ENCODE results near the gene CHPT1. TPM values are rescaled to one million over a fixed set of nuclear protein-coding genes. Genes with fewer than 3 reads are reported as not detected.

The CHPT1 gene
- total RNA-seq, 2 experiments from 2014 or later = 15.2 to 15.8 TPM

GRCh38 chr12:101719566-101719965 lies 22.1 kb downstream of the CHPT1 start:
- ATAC-seq (no peak), DNase-seq (no peak)
- no peak overlapping the region for H3K4me3 Mint-ChIP-seq
- H3K27ac Mint-ChIP-seq = no peak overlapping the region
- intact Hi-C loops (cut with micrococcal nuclease) = no loop called here
- CTCF ChIA-PET = interaction anchor here (0.9 kb wide), 1 partner anchor 32 kb away, joined by 3 read pairs; no protein-coding TSS in a partner anchor
- no peaks in the 10 kb centered on the region for H3K27me3 Mint-ChIP-seq
- TF ChIP-seq, protein P1, sequence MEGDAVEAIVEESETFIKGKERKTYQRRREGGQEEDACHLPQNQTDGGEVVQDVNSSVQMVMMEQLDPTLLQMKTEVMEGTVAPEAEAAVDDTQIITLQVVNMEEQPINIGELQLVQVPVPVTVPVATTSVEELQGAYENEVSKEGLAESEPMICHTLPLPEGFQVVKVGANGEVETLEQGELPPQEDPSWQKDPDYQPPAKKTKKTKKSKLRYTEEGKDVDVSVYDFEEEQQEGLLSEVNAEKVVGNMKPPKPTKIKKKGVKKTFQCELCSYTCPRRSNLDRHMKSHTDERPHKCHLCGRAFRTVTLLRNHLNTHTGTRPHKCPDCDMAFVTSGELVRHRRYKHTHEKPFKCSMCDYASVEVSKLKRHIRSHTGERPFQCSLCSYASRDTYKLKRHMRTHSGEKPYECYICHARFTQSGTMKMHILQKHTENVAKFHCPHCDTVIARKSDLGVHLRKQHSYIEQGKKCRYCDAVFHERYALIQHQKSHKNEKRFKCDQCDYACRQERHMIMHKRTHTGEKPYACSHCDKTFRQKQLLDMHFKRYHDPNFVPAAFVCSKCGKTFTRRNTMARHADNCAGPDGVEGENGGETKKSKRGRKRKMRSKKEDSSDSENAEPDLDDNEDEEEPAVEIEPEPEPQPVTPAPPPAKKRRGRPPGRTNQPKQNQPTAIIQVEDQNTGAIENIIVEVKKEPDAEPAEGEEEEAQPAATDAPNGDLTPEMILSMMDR (IDR thresholded peaks at IDR 0.05) = no peak
- H3K9me3 Mint-ChIP-seq = no peaks in the 10 kb centered on the region
- POLR2A ChIA-PET = interaction anchor here (0.8 kb wide), 1 partner anchor 11 kb away, joined by 3 read pairs; no protein-coding TSS in a partner anchor
- peaks cover 2% of the 10 kb centered on the region for H3K4me1 Mint-ChIP-seq (ENCODE audit: low read depth)
- no peaks in the 10 kb centered on the region for H3K36me3 Mint-ChIP-seq (ENCODE audit: low read depth)

GRCh38 chr12:101720118-101720517 lies 22.7 kb downstream of the CHPT1 start:
- H3K4me3 Mint-ChIP-seq = no peak overlapping the region
- intact Hi-C loops (cut with micrococcal nuclease) = no loop called here
- no peaks in the 10 kb centered on the region for H3K36me3 Mint-ChIP-seq (ENCODE audit: low read depth)
- ATAC-seq (no peak), DNase-seq (no peak)
- TF ChIP-seq, protein P1 (IDR thresholded peaks at IDR 0.05) = no peak
- CTCF ChIA-PET = no interaction called here
- no peak overlapping the region for H3K27ac Mint-ChIP-seq
- H3K9me3 Mint-ChIP-seq = no peaks in the 10 kb centered on the region
- peaks cover 2% of the 10 kb centered on the region for H3K4me1 Mint-ChIP-seq (ENCODE audit: low read depth)
- no peaks in the 10 kb centered on the region for H3K27me3 Mint-ChIP-seq
- POLR2A ChIA-PET = interaction anchor here (0.8 kb wide), 1 partner anchor 12 kb away, joined by 3 read pairs; no protein-coding TSS in a partner anchor

DNA sequence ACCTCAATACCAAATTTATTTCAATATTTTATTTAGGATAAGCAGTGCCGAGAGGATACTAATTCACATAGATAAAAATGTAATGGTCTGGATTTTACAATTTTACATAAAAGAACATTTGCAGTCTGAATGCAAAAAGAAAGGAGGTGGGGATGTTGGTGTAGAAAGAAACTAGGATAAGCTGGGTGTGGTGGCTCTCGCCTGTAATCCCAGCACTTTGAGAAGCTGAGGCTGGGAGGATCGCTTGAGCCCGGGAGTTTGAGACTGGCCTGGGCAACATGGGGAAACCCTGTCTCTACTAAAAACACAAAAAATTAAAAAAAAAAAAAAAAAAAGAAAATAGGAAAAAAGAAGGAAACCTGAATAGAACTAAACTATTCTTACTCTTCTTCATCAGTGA lies 25.0 kb downstream of the CHPT1 start:
- DNase-seq = no peak
- peaks cover 1% of the 10 kb centered on the region for H3K36me3 Mint-ChIP-seq (ENCODE audit: low read depth)
- H3K27me3 Mint-ChIP-seq = no peaks in the 10 kb centered on the region
- CTCF ChIA-PET = interaction anchor here (1.4 kb wide), 1 partner anchor 37 kb away, joined by 4 read pairs; no protein-coding TSS in a partner anchor
- TF ChIP-seq, protein P1 (IDR thresholded peaks at IDR 0.05) = no peak
- POLR2A ChIA-PET = no interaction called here
- H3K27ac Mint-ChIP-seq = no peak overlapping the region
- no peak overlapping the region for H3K4me3 Mint-ChIP-seq
- intact Hi-C loops (cut with micrococcal nuclease) = no loop called here
- no peak for ATAC-seq
- H3K9me3 Mint-ChIP-seq = no peaks in the 10 kb centered on the region
- H3K4me1 Mint-ChIP-seq (ENCODE audit: low read depth) = peaks cover 7% of the 10 kb centered on the region

DNA sequence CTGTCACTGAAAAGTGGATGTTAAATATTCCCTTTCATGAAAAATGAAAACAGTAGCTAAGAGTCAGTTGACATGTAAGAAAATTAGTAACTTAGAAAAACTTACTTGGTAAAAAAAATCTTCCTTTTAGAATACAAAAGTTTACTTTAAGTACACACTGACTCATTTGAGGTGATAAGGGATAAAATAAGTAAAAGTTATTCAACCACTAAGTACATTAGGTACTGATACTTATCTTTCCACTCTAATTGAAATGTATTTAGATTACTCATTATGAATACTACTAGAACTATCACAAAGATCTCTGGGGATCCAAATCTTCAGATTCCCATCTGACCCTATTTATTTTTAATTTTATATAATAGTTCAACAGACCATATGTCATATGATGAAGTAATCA lies 29.7 kb downstream of the CHPT1 start:
- DNase-seq = no peak
- no peak for ATAC-seq
- Mint-ChIP-seq H3K36me3 (ENCODE audit: low read depth) (peaks cover 5% of the 10 kb centered on the region), H3K4me3 (no peak overlapping the region), H3K4me1 (ENCODE audit: low read depth) (peaks cover 5% of the 10 kb centered on the region), H3K9me3 (no peaks in the 10 kb centered on the region), H3K27ac (no peak overlapping the region), H3K27me3 (no peaks in the 10 kb centered on the region)
- ChIA-PET POLR2A (no interaction called here), CTCF (no interaction called here)
- TF ChIP-seq, protein P1 (IDR thresholded peaks at IDR 0.05) = no peak
- intact Hi-C loops (cut with micrococcal nuclease) = no loop called here

DNA sequence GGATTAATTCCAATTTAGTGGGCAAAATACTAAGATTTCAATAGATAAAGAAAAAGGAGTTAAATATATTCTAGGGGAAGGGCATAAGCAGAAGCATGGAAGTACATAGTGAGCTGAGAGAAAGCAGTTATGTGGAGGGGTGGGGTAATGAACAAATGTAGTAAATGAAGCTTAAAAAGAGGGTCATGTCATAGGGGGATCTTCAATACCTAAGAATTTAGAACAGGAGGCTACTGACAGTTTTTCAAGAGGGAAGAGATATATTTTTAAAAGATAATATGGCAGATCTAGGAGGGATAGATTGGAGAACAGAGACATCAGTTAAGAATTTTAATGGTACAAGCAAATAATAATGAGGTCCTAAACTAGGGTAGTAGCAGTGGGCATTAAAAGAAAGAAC lies 32.4 kb downstream of the CHPT1 start:
- intact Hi-C loops (cut with micrococcal nuclease) = no loop called here
- H3K4me1 Mint-ChIP-seq (ENCODE audit: low read depth) = peaks cover 5% of the 10 kb centered on the region
- ATAC-seq = no peak
- no peak for DNase-seq
- no peaks in the 10 kb centered on the region for H3K9me3 Mint-ChIP-seq
- ChIA-PET POLR2A (no interaction called here), CTCF (interaction anchor here (1.1 kb wide), 1 partner anchor 15 kb away, joined by 3 read pairs; no protein-coding TSS in a partner anchor)
- no peak overlapping the region for H3K4me3 Mint-ChIP-seq
- no peaks in the 10 kb centered on the region for H3K27me3 Mint-ChIP-seq
- no peak overlapping the region for H3K27ac Mint-ChIP-seq
- TF ChIP-seq, protein P1 (IDR thresholded peaks at IDR 0.05) = no peak
- peaks cover 15% of the 10 kb centered on the region for H3K36me3 Mint-ChIP-seq (ENCODE audit: low read depth)

Measured in activated CD8-positive, alpha-beta T cell treated with anti-CD3 and anti-CD28 coated beads for 36 hours (primary cell).